PFSK-1 (cell line): ENCODE data around the gene CORO2B.

Experiments used
- FOXP2 ChIP-seq: optimal IDR thresholded peaks from 2 replicates; pipeline ENCODE3; 2011; ENCODE audit warnings: borderline replicate concordance, control low read depth, inconsistent platforms; ENCODE audit not compliant: insufficient read depth; ENCODE audit errors: extremely low read length, extremely low read depth
- SIN3A ChIP-seq: IDR thresholded peaks from 2 replicates; pipeline ENCODE4 v1.6.1; 2012; ENCODE audit warnings: mild to moderate bottlenecking, low read length, moderate library complexity, borderline replicate concordance; ENCODE audit not compliant: insufficient read depth

GRCh38 chr15:68552773-68553172, 26.0 kb upstream of the CORO2B start:
- TF ChIP-seq FOXP2 (no peak), SIN3A (no peak)
